HEK293T (cell line): Measurements from ENCODE around the gene SBNO2.

ENCODE experiments used
- ARNT ChIP-seq: fragments of 450-650 bp; IDR thresholded peaks from 2 replicates; pipeline ENCODE4 v1.6.1; 2017; ENCODE audit warnings: mild to moderate bottlenecking
- BHLHE40 ChIP-seq: fragments of 450-650 bp; IDR thresholded peaks from 2 replicates; pipeline ENCODE4 v1.6.1; 2016; ENCODE audit warnings: mild to moderate bottlenecking, moderate library complexity, borderline replicate concordance
- CTBP1 ChIP-seq: fragments of 450-650 bp; IDR thresholded peaks from 2 replicates; pipeline ENCODE4 v1.6.1; 2016; ENCODE audit warnings: borderline replicate concordance
- ELF4 ChIP-seq: fragments of 450-650 bp; IDR thresholded peaks from 2 replicates; pipeline ENCODE4 v1.6.1; 2017; ENCODE audit warnings: antibody characterized with exemption
- FOXA1 ChIP-seq: fragments of 450-650 bp; IDR thresholded peaks from 2 replicates; pipeline ENCODE4 v1.6.1; 2016; ENCODE audit warnings: mild to moderate bottlenecking
- FOXK2 ChIP-seq: fragments of 450-650 bp; IDR thresholded peaks from 2 replicates; pipeline ENCODE4 v1.6.1; 2016; ENCODE audit warnings: mild to moderate bottlenecking
- HDGF ChIP-seq: fragments of 450-650 bp; IDR thresholded peaks from 2 replicates; pipeline ENCODE4 v1.6.1; 2017; ENCODE audit warnings: antibody characterized with exemption, borderline replicate concordance
- LEF1 ChIP-seq: fragments of 450-650 bp; IDR thresholded peaks from 2 replicates; pipeline ENCODE4 v1.6.1; 2017; ENCODE audit warnings: mild to moderate bottlenecking, borderline replicate concordance
- SP1 ChIP-seq: fragments of 450-650 bp; IDR thresholded peaks from 2 replicates; pipeline ENCODE4 v1.6.1; 2017
- SUZ12 ChIP-seq: fragments of 450-650 bp; IDR thresholded peaks from 2 replicates; pipeline ENCODE4 v1.6.1; 2016; ENCODE audit warnings: mild to moderate bottlenecking
- TARDBP ChIP-seq: fragments of 450-650 bp; IDR thresholded peaks from 2 replicates; pipeline ENCODE4 v1.6.1; 2016
- ZNF384 ChIP-seq: fragments of 450-650 bp; IDR thresholded peaks from 2 replicates; pipeline ENCODE4 v1.6.1; 2016

DNA sequence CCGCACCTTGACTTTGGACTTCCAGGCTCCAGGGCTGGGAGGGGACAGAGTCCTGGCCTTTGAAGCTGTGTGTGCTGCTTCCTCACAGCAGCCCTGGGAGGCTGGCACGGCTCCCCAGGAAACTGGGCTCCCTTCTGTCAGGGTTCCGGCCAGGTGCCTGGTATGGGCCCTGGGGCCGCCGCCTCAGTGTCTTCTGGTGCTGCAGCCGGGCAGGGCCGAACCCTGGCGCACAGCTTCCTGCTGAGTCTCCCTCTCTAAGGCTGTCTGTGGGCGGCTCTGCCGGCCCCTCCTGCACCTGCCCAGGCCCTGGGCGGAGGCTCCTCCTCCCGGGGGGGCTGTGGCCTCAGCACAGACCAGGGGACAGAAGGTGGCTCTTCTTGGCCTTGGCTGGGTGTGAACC is 37.9 kb downstream of the SBNO2 start:
- TF ChIP-seq SP1 = no peak
- TF ChIP-seq LEF1 = no peak
- no peak for TF ChIP-seq SUZ12
- no peak for TF ChIP-seq ELF4
- TF ChIP-seq ZNF384 = no peak
- TF ChIP-seq ARNT = no peak
- no peak for TF ChIP-seq CTBP1
- TF ChIP-seq FOXA1 = no peak
- no peak for TF ChIP-seq TARDBP
- TF ChIP-seq BHLHE40 = no peak
- TF ChIP-seq HDGF = no peak
- TF ChIP-seq FOXK2 = no peak
